LNCaP clone FGC (cell line): ENCODE measurements around the gene GJC3.
A peak's percentile ranks its signal among the peaks of the same experiment; 100 is the strongest.
"Not testable (repeated sequence)": the region's sequence is repeated elsewhere in the genome, so short reads cannot be mapped to it uniquely, and the experiment has no call there.

Source experiments
- DNase-seq: peaks from one replicate; pipeline ENCODE4 v3.0.0-alpha.2; 2011; ENCODE audit warnings: low read depth
- H3K4me3 ChIP-seq: 2 replicates; pipeline ENCODE4 v1.5.1; 2011; ENCODE audit warnings: mild to moderate bottlenecking, low read depth, low read length, control low read depth
- TF ChIP-seq, protein P1 (sequence below): IDR thresholded peaks from 2 replicates; pipeline ENCODE4 v1.5.1; 2012; ENCODE audit warnings: mild to moderate bottlenecking; ENCODE audit not compliant: control insufficient read depth, insufficient read depth; ENCODE audit errors: extremely low read depth

The GJC3 gene

DNA sequence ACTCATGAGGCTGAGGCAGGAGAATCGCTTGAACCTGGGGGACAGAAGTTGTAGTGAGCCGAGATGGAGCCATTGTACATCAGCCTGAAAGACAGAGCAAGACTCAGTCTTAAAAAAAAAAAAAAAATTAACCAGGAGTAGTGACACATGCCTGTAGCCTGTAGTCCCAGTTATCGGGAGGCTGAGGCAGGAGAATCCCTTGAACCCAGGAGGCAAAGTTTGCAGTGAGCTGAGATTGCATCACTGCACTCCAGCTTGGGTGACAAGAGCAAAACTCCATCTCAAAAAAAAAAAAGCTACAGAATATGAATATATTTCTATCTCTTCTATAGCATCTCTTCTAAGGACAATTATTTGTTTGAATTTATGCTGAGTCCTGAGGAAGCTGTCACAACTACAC lies 39.9 kb upstream of the GJC3 start:
- TF ChIP-seq, protein P1, sequence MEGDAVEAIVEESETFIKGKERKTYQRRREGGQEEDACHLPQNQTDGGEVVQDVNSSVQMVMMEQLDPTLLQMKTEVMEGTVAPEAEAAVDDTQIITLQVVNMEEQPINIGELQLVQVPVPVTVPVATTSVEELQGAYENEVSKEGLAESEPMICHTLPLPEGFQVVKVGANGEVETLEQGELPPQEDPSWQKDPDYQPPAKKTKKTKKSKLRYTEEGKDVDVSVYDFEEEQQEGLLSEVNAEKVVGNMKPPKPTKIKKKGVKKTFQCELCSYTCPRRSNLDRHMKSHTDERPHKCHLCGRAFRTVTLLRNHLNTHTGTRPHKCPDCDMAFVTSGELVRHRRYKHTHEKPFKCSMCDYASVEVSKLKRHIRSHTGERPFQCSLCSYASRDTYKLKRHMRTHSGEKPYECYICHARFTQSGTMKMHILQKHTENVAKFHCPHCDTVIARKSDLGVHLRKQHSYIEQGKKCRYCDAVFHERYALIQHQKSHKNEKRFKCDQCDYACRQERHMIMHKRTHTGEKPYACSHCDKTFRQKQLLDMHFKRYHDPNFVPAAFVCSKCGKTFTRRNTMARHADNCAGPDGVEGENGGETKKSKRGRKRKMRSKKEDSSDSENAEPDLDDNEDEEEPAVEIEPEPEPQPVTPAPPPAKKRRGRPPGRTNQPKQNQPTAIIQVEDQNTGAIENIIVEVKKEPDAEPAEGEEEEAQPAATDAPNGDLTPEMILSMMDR, result no peak
- no peak overlapping the region for H3K4me3 ChIP-seq
- no peak for DNase-seq

DNA sequence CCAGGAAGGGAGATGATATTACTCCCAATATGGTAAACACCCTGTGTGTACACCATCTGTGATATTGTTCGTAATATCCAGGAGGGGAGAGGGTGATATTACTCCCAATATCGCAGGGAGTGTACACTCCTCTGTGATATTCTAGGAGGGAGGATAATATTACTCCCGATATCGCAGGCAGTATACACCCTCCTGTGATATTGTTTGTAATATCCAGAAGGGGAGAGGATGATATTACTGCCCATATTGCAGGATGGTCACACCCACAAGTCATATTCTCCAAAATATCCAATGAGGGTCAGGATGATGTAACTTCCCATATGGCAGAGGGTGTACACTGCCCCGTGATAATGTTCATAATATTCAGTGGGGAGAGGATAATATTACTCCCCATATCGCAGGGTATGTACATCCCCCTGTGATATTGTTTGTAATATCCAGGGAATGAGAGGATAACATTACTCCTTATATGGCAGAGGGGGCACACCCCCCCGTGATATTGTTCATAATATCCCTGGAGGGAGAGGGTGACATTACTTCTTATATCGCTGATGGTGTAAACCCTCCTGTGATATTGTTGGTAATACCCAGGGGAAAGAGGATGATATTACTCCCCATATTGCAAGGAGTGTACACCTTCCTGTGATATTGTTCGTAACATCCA lies 29.3 kb upstream of the GJC3 start:
- no peak overlapping the region for H3K4me3 ChIP-seq
- TF ChIP-seq, protein P1, result no peak
- no peak for DNase-seq

DNA sequence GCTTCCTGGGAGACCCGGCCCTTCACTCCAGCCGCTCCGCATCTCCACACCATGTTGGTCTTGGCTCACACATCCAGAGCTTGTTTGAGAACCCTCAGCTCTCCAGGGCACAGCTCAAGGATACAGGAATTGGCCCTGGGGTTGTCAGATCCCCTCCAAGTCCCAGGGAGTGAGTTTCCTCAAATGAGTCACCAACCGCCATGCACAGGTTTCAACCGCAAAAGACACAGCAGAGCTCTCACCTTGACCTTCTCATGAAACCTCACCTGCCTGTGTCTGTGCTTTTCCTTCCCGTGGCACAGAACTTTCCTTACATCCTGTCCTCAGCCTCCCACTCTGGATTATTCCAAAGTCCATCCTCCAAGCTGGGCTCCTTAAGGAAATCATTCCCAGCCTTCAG lies 25.8 kb upstream of the GJC3 start:
- DNase-seq, result no peak
- TF ChIP-seq, protein P1, result no peak
- H3K4me3 ChIP-seq, result no peak overlapping the region

DNA sequence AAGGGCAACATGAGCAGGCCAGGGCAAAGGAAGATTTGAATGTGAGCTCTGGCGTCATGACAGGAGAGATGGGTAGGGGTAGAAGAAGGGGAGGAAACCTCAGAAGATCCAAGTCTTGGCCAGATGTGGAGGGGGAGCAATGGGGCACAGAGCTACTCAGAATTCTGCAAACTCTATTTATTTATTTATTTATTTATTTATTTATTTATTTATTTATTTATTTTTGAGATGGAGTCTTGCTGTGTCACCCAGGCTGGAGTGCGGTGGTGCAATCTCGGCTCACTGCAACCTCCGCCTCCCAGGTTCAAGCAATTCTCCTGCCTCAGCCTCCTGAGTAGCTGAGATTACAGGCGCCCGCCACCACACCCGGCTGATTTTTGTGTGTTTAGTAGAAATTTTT lies 25.2 kb upstream of the GJC3 start:
- not testable (repeated sequence) for DNase-seq, H3K4me3 ChIP-seq

DNA sequence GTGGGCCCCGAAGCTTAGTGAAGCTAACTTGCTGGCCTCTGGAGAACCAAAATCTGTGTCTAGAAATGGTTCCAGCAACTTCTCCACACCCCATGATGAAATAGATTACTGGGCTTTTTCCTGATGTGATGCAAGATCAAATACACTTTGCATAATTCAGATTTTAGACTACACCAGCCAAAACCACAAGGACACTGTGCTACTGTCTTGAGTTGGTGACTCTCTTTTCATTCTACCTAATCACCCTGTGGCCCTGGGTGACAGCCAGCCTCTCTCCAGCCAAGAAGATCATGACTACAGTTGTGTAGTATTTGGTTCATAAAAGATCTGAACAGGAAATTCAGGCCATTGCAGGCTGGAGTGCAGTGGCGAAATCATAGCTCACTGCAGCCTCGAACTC lies 24.2 kb upstream of the GJC3 start:
- H3K4me3 ChIP-seq, result no peak overlapping the region
- DNase-seq, result peak; percentile 32
- TF ChIP-seq, protein P1, result no peak

DNA sequence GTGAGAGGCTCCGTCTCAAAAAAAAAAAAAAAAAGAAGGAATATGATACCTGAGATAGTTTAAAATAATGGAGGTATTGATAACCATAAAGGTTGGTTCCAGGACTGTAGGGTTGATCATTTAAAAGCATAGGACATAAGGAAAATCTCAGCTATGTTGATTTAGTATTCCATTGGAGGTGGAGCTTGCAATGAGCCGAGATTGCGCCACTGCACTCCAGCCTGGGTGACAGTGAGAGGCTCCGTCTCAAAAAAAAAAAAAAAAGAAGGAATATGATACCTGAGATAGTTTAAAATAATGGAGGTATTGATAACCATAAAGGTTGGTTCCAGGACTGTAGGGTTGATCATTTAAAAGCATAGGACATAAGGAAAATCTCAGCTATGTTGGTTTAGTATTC lies 23.2 kb upstream of the GJC3 start:
- not testable (repeated sequence) for H3K4me3 ChIP-seq, DNase-seq

DNA sequence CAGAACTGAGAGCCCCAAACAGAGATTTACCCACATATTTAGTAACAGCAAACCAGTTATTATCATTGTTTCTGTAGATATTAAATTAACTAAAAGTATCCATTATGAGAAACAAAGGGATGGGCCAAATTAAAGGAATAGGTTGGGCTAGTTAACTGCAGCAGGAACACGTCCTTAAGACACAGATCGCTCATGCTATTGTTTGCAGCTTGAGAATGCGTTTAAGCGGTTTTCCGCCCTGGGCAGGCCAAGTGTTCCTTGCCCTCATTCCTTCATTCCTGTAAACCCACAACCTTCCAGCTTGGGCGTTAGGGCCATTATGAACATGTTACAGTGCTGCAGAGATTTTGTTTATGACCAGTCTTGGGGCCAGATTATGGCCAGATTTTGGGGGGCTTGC lies 21.4 kb upstream of the GJC3 start:
- not testable (repeated sequence) for H3K4me3 ChIP-seq, DNase-seq

DNA sequence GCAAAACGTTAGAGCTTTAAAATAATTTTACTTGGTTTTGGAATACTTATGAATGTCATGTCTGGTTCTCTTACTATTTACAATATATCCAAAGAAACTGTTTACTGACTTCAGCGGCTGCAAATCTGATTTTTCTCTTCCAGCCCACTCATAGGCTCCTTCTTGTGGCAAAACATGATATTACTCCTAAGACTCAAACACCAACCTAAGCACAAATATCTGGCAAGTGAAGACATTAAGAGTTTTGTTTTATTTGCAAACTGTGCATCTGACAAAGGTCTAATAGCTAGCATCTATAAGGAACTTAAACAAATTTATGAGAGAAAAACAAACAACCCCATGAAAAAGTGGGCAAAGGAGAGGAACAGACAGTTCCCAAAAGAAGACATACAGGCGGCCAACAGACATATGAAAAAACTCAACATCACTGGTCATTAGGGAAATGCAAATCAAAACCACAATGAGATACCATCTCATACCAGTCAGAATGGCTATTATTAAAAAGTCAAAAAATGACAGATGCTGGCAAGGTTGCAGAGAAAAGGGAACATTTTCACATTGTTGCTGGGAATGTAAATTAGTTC lies 20.3 kb upstream of the GJC3 start:
- no peak overlapping the region for H3K4me3 ChIP-seq
- DNase-seq, result peak; percentile 94
- TF ChIP-seq, protein P1, result peak; percentile 57

DNA sequence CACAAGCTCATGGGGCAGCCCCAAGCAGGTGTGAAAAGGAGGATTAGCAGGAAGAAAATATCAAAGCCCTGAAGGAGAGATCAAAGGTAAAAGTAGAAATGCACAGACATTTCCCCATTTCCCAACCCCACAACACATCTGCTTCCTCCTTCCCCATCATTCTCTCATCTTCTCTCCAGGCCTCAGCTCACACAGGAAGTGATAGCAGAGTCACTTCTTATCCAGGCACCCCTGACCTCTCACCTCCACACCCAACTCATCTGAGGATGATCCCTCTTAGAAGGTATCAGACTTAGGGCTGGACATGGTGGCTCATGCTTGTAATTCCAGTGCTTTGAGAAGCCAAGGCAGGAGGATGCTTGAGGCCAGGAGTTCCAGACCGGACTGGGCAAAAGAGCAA lies 18.2 kb upstream of the GJC3 start:
- H3K4me3 ChIP-seq, result no peak overlapping the region
- no peak for DNase-seq
- TF ChIP-seq, protein P1, result no peak
